Stimulated activated memory B cell treated with anti-CD40 and anti-IgM and Interleukin-4, amounts not matched to agents 10 μg/mL and 1 μg/mL and 100 μg/mL, for 72 hours (primary cell): ENCODE measurements around the gene COL26A1.
A peak's percentile ranks its signal among the peaks of the same experiment; 100 is the strongest.
"Not testable (repeated sequence)": the region's sequence is repeated elsewhere in the genome, so short reads cannot be mapped to it uniquely, and the experiment has no call there.

ENCODE experiments used
- ATAC-seq: fragments of 150-1000 bp; cut with Tn5 transposase; 2 replicates; pipeline ENCODE4 v1.10.0; 2021
- H3K27ac Mint-ChIP-seq: one replicate; pipeline ENCODE4 v1.8.0; 2022; ENCODE audit warnings: mild to moderate bottlenecking, mixed read lengths
- H3K27me3 Mint-ChIP-seq: one replicate; pipeline ENCODE4 v1.8.0; 2022; ENCODE audit warnings: mixed read lengths
- H3K36me3 Mint-ChIP-seq: one replicate; pipeline ENCODE4 v1.8.0; 2022; ENCODE audit warnings: mixed read lengths
- H3K4me1 Mint-ChIP-seq: one replicate; pipeline ENCODE4 v1.8.0; 2022; ENCODE audit warnings: mixed read lengths
- H3K4me3 Mint-ChIP-seq: one replicate; pipeline ENCODE4 v1.8.0; 2022; ENCODE audit warnings: mild to moderate bottlenecking, moderate library complexity, mixed read lengths
- H3K9me3 Mint-ChIP-seq: one replicate; pipeline ENCODE4 v1.8.0; 2022; ENCODE audit warnings: mixed read lengths

COL26A1 gene

DNA sequence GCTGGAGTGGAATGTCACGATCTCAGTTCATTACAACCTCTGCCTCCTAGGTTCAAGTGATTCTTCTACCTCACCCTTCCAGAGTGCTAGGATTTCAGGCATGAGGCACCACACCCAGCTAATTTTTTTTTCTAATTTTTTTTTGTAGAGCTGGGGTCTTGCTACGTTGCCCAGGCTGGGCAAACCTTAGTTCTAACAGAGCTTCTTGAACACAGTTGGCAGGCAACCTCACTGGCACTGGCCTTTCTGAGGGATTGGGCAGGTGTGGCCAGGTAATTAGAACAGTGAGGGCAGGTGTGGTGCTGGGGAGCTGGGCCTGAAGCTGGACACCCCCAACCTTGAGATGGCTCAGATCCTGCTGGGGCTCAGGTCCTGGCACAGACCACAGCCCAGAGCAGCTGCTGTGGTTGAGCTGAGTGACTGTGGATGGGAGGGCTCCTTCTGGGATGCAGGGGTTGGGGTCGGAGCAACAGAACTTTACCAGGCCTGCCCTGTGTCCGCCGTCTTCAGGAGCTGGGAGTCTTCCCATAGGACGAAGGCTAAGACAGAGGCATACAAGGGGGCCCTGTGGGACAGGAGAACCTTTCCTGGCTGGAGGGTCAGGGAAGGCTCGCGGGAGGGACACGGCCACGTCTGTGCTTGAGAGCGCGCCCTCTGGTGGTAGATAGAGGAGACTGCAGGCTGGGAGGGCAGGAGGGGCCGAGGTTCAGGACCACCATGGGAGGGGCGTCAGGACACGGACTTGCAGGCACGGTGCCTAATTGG, 48.2 kb downstream of the COL26A1 start:
- Mint-ChIP-seq H3K27ac (peak overlapping the region; percentile 12), H3K27me3 (peaks cover 56% of the 10 kb centered on the region), H3K9me3 (peaks cover 5% of the 10 kb centered on the region), H3K4me3 (no peak overlapping the region), H3K4me1 (peaks cover 14% of the 10 kb centered on the region), H3K36me3 (no peaks in the 10 kb centered on the region)
- peak; percentile 16 for ATAC-seq

DNA sequence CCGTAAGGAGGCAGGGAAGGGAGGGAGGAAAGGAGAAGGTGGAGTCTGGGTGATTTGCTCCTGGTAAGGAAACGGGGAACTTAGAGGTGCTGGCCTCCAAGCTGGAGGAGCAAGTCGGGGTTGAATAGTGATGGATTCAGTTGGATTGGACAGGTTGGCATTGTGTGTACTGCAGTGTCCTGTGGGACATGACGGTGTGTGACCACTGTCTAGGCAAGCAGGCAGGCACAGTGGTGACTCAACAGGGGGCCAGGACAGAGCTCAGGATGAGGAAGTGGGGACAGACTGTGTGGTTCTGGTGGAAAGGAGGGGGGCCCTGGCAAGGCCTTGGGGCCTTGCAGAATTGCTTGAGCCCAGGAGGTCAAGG, 48.8 kb downstream of the COL26A1 start:
- H3K9me3 Mint-ChIP-seq = peaks cover 5% of the 10 kb centered on the region
- peak overlapping the region; percentile 12 for H3K27ac Mint-ChIP-seq
- peaks cover 55% of the 10 kb centered on the region for H3K27me3 Mint-ChIP-seq
- H3K4me1 Mint-ChIP-seq = peaks cover 14% of the 10 kb centered on the region
- no peak overlapping the region for H3K4me3 Mint-ChIP-seq
- no peaks in the 10 kb centered on the region for H3K36me3 Mint-ChIP-seq
- peak; percentile 85 for ATAC-seq

DNA sequence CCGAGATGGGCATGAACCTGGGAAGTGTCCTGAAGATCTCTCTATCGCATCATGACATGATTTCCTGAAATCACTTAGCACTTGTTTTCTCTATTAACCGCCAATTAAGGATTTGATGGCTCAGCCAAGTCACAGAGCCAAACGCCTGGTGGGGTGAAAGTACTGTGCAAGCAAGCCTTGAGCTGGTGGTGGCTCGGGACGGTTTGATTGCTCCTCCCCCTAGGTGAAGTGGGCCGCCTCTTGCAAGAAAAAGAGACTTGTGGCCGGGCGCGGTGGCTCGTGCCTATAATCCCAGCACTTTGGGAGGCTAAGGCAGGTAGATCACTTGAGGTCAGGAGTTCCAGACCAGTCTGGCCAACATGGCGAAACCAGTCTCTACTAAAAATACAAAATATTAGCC, 50.3 kb downstream of the COL26A1 start:
- peaks cover 14% of the 10 kb centered on the region for H3K4me1 Mint-ChIP-seq
- ATAC-seq = no peak
- H3K4me3 Mint-ChIP-seq = no peak overlapping the region
- H3K36me3 Mint-ChIP-seq = no peaks in the 10 kb centered on the region
- no peak overlapping the region for H3K27ac Mint-ChIP-seq
- H3K9me3 Mint-ChIP-seq = peaks cover 5% of the 10 kb centered on the region
- peaks cover 52% of the 10 kb centered on the region for H3K27me3 Mint-ChIP-seq

DNA sequence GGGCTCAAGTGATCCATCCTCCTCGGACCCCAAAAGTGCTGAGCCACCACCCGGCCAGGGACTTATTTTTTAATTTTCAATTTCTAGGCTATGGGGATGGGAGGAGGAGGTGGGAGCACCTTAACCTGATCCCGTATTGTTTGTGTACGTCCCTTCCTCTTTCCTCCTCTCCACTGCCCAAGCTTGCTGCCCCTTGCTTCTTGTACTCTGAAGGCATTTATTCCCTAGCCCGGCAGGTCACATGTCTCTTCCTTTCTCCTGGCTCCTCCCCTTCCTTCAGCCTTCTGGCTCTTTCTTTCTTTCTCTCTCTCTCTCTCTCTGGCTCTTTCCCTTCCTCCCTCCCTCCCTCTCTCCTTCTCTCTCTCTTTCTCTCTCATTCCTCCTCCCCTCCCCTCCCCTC, 56.0 kb downstream of the COL26A1 start:
- Mint-ChIP-seq H3K9me3 (no peaks in the 10 kb centered on the region), H3K36me3 (no peaks in the 10 kb centered on the region), H3K4me3 (no peak overlapping the region)

DNA sequence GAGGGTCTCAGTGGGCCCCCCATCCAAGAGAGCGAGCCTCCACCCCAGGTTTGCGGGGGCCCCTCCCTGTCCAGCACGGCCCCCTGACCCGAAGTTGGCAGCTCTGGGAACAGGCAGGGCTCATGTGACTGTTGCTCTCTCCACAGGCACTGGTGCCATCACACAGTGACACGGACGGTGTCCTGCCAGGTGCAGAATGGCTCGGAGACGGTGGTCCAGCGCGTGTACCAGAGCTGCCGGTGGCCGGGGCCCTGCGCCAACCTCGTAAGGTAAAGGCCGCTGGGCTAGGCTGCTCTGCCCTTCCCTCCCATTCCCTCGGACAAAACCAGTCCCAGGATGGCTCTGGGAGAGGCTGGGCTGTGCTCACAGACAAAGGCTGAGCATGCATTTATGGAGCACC, 57.2 kb downstream of the COL26A1 start:
- H3K4me1 Mint-ChIP-seq = no peaks in the 10 kb centered on the region
- H3K27ac Mint-ChIP-seq = no peak overlapping the region
- H3K4me3 Mint-ChIP-seq = no peak overlapping the region
- H3K27me3 Mint-ChIP-seq = peaks cover 51% of the 10 kb centered on the region
- H3K9me3 Mint-ChIP-seq = no peaks in the 10 kb centered on the region
- no peak for ATAC-seq
- no peaks in the 10 kb centered on the region for H3K36me3 Mint-ChIP-seq

More for the DNA sequence above, 56.0 kb downstream of the COL26A1 start:
- Mint-ChIP-seq H3K4me1 (no peaks in the 10 kb centered on the region), H3K27me3 (peaks cover 62% of the 10 kb centered on the region), H3K27ac (no peak overlapping the region)
- no peak for ATAC-seq

DNA sequence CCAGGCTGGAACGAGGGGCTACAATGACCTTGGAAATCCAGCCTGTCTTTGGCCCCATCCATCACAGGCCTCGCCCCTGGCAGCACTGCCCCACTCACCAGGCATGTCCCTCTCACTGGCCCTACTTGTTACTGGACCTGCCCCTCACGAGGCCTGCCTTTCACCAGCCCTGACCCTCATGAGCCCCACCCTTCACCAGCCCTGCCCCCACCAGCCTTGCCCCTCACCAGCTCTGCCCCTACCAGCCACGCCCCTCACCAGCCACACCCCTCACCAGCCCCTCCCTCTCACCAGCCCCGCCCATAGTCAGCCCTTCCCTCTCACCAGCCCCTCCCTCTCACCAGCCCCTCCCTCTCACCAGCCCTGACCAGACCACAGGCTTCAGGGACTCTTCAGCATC, 57.8 kb downstream of the COL26A1 start:
- Mint-ChIP-seq H3K27me3 (peaks cover 51% of the 10 kb centered on the region), H3K9me3 (no peaks in the 10 kb centered on the region), H3K27ac (no peak overlapping the region), H3K36me3 (no peaks in the 10 kb centered on the region), H3K4me1 (no peaks in the 10 kb centered on the region), H3K4me3 (no peak overlapping the region)
- ATAC-seq = peak; percentile 51

DNA sequence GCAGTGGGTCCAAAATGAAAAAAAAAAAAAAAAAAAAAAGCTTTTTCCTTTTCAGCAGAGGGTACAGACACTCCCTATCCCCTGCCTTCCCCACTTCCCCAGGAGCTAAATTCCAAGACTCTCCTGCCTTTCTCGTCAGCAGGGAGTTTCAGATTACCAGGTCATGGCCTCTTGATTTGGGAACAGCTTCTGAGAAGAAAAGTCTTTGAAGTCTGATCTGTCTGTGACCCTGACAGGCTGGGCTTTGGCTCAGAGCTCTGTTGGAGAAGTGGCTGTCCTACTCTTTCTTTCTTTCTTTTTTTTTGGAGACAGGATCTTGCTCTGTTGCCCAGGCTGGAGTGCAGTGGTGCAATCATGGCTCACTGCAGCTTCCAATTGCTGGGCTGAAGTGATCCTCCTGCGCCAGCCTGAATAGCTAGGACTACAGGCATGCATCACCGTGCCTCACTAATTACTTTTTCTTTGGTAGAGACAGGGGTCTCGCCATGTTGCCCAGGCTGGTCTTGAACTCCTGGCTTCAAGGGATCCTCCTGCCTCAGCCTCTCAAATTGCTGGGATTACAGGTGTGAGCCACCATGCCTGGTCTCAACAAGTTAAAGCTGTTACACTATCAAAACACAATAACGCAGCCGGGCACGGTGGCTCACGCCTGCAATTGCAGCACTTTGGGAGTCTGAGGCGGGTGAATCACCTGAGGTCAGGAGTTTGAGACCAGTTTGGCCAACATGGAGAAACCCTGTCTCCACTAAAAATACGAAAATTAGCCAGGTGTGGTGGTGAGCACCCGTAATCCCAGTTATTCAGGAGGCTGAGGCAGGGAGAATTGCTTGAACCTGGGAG, 59.9 kb downstream of the COL26A1 start:
- Mint-ChIP-seq H3K27ac (no peak overlapping the region), H3K4me1 (no peaks in the 10 kb centered on the region), H3K4me3 (no peak overlapping the region), H3K9me3 (peaks cover 3% of the 10 kb centered on the region), H3K36me3 (no peaks in the 10 kb centered on the region), H3K27me3 (peaks cover 37% of the 10 kb centered on the region)
- ATAC-seq = no peak

DNA sequence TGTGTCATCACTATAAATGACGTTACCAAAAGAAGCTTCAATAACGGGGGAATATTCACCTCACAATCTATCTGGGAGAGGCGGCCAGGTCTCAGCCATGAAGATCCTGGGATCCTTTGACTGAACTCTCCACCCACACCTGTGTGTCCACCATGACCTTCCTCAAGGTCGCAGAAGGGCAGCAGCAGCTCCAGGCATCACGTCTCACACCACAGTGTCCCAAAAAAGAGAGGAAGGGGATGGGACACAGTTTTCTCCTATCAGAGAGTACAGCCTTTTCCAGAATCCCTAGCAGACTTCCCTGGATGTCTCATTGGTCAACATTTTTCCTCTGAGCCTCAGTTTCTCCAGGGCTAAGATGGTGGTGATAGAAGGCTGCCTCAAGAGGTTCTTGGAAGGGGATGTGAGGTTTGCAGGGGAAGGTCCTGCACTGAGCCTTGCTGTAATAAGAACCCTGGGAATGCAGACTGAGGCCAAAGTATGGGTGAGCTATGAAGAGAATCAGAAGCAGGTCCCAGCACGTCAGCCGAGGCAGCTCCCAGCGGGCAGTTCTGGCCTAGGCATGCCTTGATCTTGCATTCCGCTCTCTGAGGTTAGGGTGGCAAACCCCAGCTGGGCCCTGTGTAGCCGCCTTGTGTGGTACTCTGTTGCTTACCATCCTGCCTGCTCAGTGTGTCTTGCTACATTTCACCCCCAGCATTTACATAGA, 63.8 kb downstream of the COL26A1 start:
- Mint-ChIP-seq H3K36me3 (no peaks in the 10 kb centered on the region), H3K4me3 (no peak overlapping the region), H3K27ac (no peak overlapping the region), H3K27me3 (peaks cover 6% of the 10 kb centered on the region), H3K9me3 (peaks cover 3% of the 10 kb centered on the region), H3K4me1 (peaks cover 18% of the 10 kb centered on the region)
- ATAC-seq = no peak

DNA sequence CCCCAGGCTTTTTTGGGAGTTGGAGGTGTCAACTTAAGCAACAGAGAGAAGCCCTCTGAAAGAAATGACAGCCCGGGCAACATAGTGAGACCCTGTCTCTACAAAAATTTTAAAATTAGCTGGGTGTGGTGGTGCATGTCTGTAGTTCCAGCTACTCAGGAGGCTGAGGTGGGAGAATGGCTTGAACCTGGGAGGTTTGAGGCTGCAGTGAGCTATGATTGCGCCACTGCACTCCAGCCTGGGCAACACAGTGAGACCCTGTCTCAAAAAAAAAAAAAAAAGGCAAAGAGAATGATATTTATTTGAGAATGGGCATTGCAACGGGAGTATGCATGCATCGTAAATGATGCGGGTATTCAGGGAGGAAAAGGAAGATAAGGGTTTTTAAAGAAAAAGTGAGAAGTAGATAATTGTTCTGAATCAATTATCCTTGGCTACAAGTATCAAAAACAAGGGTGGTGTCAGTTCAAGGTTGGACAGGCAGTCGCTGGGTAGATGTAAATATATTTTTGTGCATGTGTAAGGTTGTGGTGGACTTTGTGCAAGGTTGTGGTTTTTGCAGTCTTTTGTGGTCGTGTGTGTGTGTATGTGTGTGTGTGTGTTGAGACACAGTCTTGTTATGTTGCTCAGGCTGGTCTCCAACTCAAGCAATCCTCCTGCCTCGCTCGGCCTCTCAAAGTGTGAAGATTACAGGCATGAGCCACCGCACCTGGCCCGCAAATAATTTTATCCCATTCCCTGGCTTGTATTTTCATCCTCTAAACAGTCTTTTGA, 65.6 kb downstream of the COL26A1 start:
- H3K27me3 Mint-ChIP-seq = peaks cover 14% of the 10 kb centered on the region
- H3K4me1 Mint-ChIP-seq = peaks cover 18% of the 10 kb centered on the region
- H3K36me3 Mint-ChIP-seq = no peaks in the 10 kb centered on the region
- no peak overlapping the region for H3K4me3 Mint-ChIP-seq
- no peak for ATAC-seq
- H3K9me3 Mint-ChIP-seq = peaks cover 3% of the 10 kb centered on the region
- no peak overlapping the region for H3K27ac Mint-ChIP-seq

DNA sequence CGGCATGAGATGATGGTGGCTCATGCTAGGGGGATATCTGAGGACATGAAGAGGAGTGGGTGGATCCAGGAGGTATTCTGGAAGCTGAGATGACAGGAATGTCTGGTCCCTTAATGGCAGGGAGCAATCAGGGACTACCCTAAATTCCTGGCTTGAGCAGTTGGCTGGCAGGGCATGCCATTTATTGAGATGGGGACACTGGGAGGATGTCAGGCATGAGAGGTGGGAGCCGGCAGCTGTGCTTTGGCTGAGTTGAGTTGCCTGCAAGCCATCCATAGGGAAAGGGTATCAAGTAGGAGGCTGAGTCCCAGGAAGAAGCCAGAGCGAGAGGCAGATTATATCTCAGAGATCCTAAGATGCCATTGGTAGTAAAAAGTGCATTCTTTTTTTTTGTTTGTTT, 69.6 kb downstream of the COL26A1 start:
- H3K36me3 Mint-ChIP-seq = no peaks in the 10 kb centered on the region
- H3K27ac Mint-ChIP-seq = no peak overlapping the region
- H3K9me3 Mint-ChIP-seq = no peaks in the 10 kb centered on the region
- H3K27me3 Mint-ChIP-seq = peaks cover 55% of the 10 kb centered on the region
- ATAC-seq = no peak
- H3K4me3 Mint-ChIP-seq = no peak overlapping the region
- peaks cover 18% of the 10 kb centered on the region for H3K4me1 Mint-ChIP-seq

DNA sequence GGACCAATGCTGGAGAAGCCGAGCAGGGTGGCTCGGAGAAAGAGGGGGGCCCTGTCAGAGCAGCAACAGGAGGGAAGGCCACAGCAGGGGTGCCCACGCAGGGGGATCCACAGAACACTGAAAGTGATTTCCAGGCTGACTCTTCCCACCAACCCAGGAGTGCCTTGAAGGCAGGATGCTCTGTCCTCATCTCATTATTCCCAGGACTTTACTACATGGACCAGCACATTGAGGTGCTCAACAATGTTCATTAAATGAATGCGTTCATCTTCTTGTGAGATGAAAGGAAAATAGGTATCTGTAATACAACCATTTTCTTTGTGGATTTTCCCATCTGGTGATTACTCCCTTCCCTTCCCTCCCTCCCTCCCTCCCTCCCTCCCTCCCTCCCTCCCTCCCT, 71.0 kb downstream of the COL26A1 start:
- Mint-ChIP-seq H3K36me3 (no peaks in the 10 kb centered on the region), H3K27ac (no peak overlapping the region), H3K4me3 (no peak overlapping the region), H3K27me3 (peaks cover 62% of the 10 kb centered on the region), H3K4me1 (peaks cover 9% of the 10 kb centered on the region), H3K9me3 (no peaks in the 10 kb centered on the region)
- ATAC-seq = no peak

DNA sequence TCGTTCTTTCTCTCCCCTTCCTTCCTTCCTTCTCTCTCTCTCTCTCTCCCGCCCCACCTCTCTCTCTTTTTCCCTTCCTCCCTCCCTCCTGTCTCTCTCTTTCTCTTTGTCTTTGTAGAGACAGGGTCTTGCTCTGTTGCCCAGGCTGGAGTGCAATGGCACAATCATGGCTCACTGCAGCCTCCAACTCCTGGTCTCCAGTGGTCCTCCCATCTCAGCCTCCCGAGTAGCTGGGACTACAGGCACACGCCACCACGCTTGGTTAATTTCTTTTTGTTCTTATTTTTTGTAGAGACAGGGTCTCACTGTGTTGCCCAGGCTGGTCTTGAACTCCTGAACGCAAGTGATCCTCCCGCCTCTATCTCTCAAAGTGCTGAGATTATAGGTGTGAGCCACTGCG, 71.5 kb downstream of the COL26A1 start:
- not testable (repeated sequence) for H3K4me1 Mint-ChIP-seq, H3K9me3 Mint-ChIP-seq, H3K27ac Mint-ChIP-seq, H3K4me3 Mint-ChIP-seq, ATAC-seq, H3K36me3 Mint-ChIP-seq
- H3K27me3 Mint-ChIP-seq = peaks cover 67% of the 10 kb centered on the region

DNA sequence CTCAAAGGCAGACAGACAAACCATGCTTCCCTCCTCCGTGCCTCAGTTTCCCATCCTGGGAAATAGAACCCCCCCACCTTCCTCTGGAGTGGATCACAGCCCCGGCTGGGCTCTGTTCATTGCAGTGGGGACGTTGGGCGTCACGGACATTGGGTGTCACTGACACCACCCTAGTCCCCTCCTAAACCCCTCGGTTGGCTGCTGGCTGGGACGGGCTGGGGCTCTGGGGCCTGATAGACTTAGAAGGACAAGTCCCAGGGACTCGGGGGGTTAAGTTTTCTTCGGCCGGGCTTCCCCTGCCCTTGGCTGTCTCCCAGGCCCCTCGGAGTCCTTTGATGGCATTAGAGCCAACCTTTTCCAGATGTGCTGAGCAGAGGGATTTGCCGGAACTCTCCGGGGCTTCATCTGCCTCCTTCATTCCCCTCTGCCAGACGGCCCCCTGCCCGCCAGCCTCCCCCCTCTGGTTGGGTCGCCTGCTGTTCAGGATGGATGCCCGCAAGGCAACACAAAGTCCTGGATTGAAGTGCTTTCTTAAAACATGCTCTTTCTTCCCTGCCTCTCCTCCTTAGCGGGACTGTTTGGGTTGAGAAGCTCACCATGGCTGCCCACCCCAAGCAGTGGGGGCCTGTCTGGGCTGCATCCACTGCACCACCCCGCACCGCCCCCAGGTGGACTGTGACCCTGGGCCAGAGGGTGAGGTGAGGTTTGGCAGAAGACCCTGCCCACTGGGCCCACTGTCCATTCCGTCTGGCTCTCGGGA, 73.0 kb downstream of the COL26A1 start:
- no peak overlapping the region for H3K4me3 Mint-ChIP-seq
- no peaks in the 10 kb centered on the region for H3K9me3 Mint-ChIP-seq
- H3K4me1 Mint-ChIP-seq = no peaks in the 10 kb centered on the region
- no peak for ATAC-seq
- no peaks in the 10 kb centered on the region for H3K36me3 Mint-ChIP-seq
- no peak overlapping the region for H3K27ac Mint-ChIP-seq
- H3K27me3 Mint-ChIP-seq = peaks cover 80% of the 10 kb centered on the region

DNA sequence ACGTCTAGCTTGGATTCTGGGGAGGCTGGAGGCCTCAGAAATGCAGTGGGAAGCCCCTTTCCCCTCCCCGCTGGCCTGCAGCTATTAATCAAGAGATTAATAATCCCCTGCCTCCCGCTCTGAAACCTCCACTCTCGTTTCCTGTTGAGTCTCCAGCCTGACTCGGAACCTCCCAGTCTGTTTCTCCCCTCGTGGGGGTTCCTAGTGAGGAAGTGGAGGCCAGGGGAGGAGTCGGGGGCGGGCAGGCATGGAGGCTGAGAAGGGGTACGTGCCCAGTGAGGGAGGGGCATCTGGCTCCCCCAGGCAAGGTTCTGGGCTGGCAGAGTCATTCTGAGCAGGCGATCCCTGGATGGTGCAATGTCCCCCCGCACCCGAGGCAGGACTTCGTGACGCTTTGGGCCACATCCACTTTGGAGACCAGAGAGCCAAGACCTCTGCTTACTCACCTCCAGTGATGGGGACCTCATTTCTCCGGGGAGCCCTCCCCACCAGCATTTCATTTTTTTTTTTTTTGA, 73.6 kb downstream of the COL26A1 start:
- no peaks in the 10 kb centered on the region for H3K36me3 Mint-ChIP-seq
- no peak for ATAC-seq
- no peak overlapping the region for H3K4me3 Mint-ChIP-seq
- H3K9me3 Mint-ChIP-seq = no peaks in the 10 kb centered on the region
- H3K27me3 Mint-ChIP-seq = peaks cover 80% of the 10 kb centered on the region
- H3K4me1 Mint-ChIP-seq = no peaks in the 10 kb centered on the region
- no peak overlapping the region for H3K27ac Mint-ChIP-seq
